ENCODE measurements around the gene IFRD1.

- TF ChIP-seq CTCF (conservative IDR thresholded peaks at IDR 0.05; ENCODE audit: low read length), result no peak
- TF ChIP-seq EZH2phosphoT487 (IDR thresholded peaks at IDR 0.05; ENCODE audit: borderline replicate concordance), result no peak
Observed at GRCh38 chr7:112462236-112462635, 12.0 kb downstream of the IFRD1 start.

All from Loucy (cell line).